Mononuclear cell (primary cell): Measurements from ENCODE around the gene C9orf85. TPM values are rescaled to one million over a fixed set of nuclear protein-coding genes. Genes with fewer than 3 reads are reported as not detected.

Source experiments
- H3K27me3 ChIP-seq: 2 replicates; pipeline ENCODE4 v1.6.0; 2011; ENCODE audit warnings: low read length, control low read depth; ENCODE audit not compliant: insufficient read depth
- H3K4me1 ChIP-seq: 2 replicates; pipeline ENCODE4 v1.5.1; 2011; ENCODE audit warnings: mild to moderate bottlenecking, low read length, control low read depth; ENCODE audit not compliant: insufficient read depth
- H3K4me3 ChIP-seq: 2 replicates; pipeline ENCODE4 v1.5.1; 2011; ENCODE audit warnings: mild to moderate bottlenecking, low read length, moderate library complexity
- H3K9me3 ChIP-seq: 2 replicates; pipeline ENCODE4 v1.5.1; 2011; ENCODE audit warnings: low read depth, mild to moderate bottlenecking, control low read depth, low read length
- total RNA-seq: library from RNA; depleted of rRNA; stranded (reverse); fragments of >200 nt; gene quantifications from one replicate; pipeline ENCODE4 v1.2.3, GENCODE V29; 2012

Gene C9orf85
- total RNA-seq, 1 donor: 7.0 TPM

DNA sequence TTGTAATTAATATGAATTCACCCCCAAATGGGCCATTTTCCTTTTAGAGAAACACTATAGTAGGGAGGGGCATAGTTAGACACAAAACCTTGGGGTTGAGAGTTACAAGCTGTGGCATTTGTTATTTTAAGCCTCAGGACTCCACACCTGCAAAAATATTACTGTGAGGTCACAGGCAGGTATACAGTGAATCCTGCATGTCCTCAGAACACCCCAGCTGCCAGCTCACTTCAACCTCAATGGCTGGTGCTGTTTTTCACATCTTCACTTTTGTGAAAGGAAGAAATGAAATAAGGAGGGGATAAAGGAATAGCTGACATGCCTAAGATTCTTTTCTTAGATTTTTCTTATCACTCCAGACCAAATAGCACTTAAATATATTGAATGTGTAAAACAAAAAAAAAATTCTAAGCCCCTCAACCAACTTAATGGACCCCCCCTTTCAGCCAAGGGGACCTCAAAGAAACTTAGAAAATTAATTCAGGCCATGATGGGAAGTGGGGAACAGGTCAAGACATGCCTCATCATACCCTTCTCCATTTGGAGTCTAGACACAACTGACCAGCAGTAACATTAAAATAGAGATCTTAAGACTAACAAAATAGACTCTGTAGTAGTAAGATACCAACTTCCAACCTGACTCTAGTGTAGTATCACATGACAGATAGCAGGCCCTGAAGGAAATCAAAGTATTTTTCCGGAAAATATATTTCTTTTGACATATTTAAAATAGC, 9.2 kb downstream of the C9orf85 start:
- H3K4me1 ChIP-seq: no peaks in the 10 kb centered on the region
- no peaks in the 10 kb centered on the region for H3K9me3 ChIP-seq
- no peak overlapping the region for H3K4me3 ChIP-seq
- H3K27me3 ChIP-seq: no peaks in the 10 kb centered on the region

DNA sequence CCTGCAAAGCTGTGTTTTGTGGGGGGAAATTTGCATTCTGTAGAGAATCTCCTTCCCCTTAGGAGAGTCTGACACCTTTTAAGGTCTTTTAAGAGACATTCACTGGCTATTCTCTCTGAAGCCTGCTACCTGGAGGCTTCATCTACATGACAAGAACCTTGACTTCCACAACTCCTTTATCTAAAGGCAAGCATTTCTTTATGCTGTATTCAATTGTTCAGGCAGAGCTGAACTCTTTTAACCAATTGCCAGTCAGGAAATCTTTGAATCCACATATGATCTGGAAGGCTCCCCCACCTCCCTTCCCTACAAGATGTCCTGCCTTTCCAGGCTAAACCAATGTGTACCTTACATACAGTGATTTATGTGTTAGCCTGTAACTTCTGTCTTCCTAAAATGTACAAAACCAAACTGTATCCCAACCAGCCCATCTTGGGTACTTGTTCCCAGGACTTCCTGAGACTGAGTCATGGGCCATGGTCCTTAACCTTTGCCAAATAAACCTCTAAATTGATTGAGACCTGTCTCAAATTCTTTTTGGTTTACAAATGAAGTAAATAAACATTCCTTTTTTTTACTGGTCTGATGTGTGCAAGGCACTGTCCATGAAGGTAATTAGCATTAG, 9.9 kb downstream of the C9orf85 start:
- no peaks in the 10 kb centered on the region for H3K27me3 ChIP-seq
- no peaks in the 10 kb centered on the region for H3K9me3 ChIP-seq

DNA sequence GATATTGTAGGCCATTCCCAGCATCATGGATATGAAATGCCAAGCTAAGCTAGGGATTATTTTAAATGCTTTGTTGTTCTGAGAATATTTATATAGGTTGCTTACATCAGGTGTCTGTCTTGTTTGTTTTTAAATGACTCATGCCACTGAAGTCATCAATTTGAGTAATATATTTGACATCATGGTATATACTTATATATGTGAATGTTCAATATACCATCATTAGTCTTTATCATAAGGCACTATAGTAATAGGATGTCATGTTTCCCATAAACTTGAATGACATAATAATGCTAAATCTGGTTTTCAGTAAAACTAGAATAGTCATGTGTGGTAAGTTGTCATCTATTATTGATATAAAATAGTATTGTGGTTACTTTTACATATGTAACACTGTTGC, 13.1 kb downstream of the C9orf85 start:
- no peaks in the 10 kb centered on the region for H3K27me3 ChIP-seq
- no peaks in the 10 kb centered on the region for H3K9me3 ChIP-seq
- H3K4me1 ChIP-seq: no peaks in the 10 kb centered on the region
- H3K4me3 ChIP-seq: no peak overlapping the region

More for the DNA sequence above, 9.9 kb downstream of the C9orf85 start:
- H3K4me1 ChIP-seq: no peaks in the 10 kb centered on the region
- no peak overlapping the region for H3K4me3 ChIP-seq

DNA sequence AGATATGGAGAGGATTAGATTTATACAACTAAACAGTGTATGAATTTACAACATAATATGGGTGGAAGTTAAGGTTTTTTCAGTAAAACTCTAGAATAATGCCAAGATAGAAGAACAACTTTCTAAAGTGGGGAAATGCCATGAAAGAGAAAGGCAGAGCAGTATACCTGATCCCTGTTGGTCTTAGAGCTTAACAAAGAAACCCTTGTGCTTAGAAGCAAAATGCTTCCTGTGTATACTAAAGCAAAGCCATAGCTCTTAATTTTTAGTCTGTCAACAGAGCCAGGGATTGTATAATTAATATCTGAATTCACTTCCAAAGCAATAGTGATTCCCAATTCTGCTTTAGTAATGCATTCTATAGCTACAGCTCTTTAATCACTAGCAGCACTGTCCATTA, 14.4 kb downstream of the C9orf85 start:
- Histone ChIP-seq H3K27me3 (no peaks in the 10 kb centered on the region), H3K4me3 (no peak overlapping the region), H3K4me1 (no peaks in the 10 kb centered on the region), H3K9me3 (no peaks in the 10 kb centered on the region)

DNA sequence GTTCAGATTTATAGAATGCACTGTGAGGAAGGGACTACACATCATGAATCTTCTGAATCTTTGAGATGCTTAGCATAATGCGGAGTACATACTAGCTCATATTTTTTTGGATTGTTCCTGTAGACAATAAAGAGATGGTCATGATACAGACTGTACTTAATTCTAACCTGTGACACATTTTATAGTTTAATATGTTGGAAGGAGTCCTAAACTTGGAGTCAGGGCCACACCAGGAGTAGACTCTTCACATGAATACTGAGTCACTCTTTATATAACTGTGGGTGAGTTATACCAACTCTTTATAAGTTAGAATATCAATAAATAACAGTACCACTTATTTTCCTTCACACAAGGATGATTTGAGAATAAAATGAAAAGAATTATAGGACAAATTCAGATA, 16.9 kb downstream of the C9orf85 start:
- H3K4me3 ChIP-seq: no peak overlapping the region
- H3K4me1 ChIP-seq: no peaks in the 10 kb centered on the region
- H3K27me3 ChIP-seq: no peaks in the 10 kb centered on the region
- H3K9me3 ChIP-seq: no peaks in the 10 kb centered on the region

DNA sequence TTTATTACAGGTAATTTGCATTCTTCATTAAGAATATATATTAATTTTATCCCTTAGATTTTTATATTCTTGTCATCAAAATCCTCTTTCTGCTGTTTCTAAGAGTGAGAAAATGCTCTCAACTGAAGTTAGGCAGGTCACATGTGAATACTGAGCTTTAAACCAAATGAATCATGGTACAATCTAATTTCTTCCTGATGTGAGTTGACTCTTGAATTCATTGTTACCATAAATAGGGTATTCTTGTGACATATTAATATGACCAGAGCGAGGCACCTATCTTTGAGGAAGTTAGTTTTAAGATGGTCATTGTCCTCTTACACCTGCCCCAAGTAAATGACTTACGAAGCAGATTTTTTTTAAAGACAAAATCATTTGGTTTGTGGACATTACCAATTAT, 17.4 kb downstream of the C9orf85 start:
- no peak overlapping the region for H3K4me3 ChIP-seq
- H3K4me1 ChIP-seq: no peaks in the 10 kb centered on the region
- H3K9me3 ChIP-seq: no peaks in the 10 kb centered on the region
- H3K27me3 ChIP-seq: no peaks in the 10 kb centered on the region

DNA sequence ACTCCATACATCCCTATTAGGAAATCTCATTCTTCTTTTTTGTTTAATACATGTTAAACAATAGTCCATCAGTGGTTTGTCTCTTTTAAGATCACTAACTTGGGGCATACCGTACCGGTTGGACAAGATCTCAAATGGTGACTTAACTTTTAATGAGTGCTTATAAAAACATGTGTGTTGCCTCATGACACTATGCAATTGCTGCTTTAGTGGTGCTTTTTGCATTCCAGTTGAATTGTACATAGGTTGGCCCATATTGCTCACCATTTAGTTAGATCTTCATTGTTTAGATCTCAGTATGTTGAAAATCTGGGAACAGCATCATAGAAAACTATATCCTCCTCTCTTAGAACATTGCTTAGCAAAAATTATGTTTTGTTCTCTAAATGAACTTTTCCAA, 17.8 kb downstream of the C9orf85 start:
- Histone ChIP-seq H3K9me3 (no peaks in the 10 kb centered on the region), H3K4me1 (no peaks in the 10 kb centered on the region), H3K27me3 (no peaks in the 10 kb centered on the region), H3K4me3 (no peak overlapping the region)

DNA sequence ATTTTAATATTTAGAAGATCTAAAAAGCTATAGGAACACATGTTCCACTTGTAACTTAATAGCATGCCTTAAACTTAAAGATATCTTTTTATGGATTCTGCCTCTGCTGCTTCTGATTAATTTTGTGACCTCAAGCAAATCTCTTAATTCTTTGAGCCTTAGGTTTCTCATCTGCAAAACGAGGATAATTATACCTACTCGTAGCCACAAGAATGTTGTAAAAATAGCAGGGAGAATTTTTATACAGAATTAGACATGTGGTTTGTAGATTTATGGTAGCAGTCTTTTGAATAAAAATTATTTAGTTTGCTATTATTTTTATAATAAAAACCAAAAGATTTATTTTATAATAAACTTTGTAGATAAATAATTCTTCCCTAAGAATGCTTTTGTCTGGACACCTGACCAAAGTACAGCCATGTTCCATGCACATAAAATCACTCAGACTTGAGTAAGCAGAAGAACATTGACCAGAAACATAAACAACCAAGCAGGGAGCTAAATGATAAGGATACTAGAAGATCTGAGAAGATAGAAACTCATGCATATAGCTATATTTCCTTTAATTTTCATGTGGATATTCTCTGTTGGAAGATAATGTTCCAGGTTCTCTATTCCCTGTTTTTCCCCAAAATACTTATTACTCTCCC, 18.5 kb downstream of the C9orf85 start:
- Histone ChIP-seq H3K27me3 (no peaks in the 10 kb centered on the region), H3K4me1 (no peaks in the 10 kb centered on the region), H3K4me3 (no peak overlapping the region), H3K9me3 (no peaks in the 10 kb centered on the region)

DNA sequence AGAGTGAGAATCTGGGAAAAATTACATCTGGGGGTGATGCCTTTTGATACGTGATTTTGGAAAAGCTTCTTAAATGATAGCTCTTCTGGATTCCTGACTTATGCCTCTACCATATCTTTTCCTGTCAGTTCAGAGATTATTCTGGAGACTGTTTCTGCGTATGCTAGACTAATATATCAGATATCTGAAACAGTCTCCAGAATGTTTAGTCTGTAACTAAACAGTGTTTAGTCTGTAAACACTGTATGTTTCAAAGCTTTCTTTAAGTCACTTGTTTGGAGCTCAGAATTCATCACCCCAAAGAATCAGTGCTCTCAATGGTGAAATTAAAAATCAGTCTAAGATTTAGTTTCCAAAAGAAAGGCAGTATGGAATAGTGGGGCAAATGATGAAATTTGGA, 19.7 kb downstream of the C9orf85 start:
- Histone ChIP-seq H3K4me1 (no peaks in the 10 kb centered on the region), H3K4me3 (no peak overlapping the region), H3K9me3 (no peaks in the 10 kb centered on the region), H3K27me3 (no peaks in the 10 kb centered on the region)

DNA sequence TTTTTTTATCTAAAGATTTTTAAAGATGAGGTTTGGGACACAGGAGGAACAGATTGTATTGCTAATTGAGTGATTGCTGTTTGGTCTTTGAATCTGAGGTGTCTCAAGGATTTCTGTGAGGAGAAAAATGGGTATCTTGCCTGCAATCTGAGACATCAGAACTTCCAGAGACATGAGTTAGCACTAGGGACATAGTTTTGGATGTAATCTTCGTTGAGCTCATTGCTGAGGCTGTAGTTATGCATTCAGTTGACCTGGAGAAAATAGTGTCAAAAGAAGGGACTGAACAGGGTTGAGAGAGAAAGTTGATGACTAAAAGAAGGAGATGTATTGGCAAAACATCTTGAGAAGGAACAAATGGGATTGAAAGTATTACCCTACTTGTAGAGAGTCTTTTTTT, 24.6 kb downstream of the C9orf85 start:
- H3K4me3 ChIP-seq: no peak overlapping the region
- H3K4me1 ChIP-seq: no peaks in the 10 kb centered on the region
- H3K9me3 ChIP-seq: no peaks in the 10 kb centered on the region
- H3K27me3 ChIP-seq: no peaks in the 10 kb centered on the region

DNA sequence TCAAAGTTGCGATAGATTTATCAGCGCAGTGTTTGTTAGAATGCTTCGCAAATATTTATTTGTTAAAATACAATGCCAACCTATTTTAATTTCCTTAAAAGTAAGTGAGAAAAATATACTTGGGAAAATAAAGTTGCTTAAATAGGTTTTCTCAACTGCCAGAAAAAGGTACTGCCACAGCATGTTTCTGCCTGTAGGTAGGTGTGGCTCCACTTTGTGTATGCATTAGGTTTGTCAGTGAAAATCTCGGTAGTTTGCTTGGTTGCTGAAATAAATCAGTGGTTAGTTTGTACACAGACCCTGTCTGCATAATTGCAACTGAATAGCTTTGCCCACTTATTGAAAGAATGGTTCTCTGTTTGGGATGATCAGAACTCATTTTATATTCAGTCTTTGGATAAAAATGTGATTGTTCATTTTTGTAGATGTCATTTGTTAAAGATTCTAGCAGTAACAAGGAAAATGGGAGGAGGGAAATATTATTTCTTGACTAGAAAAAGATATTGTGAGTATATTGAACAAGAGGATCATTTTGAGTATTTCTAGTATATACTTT, 25.7 kb downstream of the C9orf85 start:
- no peaks in the 10 kb centered on the region for H3K27me3 ChIP-seq
- H3K9me3 ChIP-seq: no peaks in the 10 kb centered on the region
- H3K4me1 ChIP-seq: no peaks in the 10 kb centered on the region
- H3K4me3 ChIP-seq: no peak overlapping the region

DNA sequence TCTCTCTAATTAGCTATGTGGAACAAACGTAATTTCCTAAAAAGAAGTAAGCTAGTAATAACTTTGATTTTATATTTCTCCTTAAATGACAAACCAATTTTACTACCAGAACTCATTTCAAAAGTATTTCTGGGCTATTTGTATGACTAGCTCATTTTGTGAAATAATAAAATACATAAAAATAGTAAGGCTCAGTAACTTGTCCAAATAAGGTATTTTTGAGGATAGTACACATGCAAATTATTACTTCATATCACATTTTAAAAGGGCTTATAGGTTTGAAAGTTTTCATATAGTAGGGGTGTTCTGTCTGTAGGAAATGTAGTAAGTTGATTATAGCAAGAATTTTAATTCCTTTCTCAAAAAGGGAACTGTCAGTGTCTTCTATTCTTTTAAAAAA, 26.5 kb downstream of the C9orf85 start:
- Histone ChIP-seq H3K9me3 (no peaks in the 10 kb centered on the region), H3K27me3 (no peaks in the 10 kb centered on the region), H3K4me3 (no peak overlapping the region), H3K4me1 (no peaks in the 10 kb centered on the region)

DNA sequence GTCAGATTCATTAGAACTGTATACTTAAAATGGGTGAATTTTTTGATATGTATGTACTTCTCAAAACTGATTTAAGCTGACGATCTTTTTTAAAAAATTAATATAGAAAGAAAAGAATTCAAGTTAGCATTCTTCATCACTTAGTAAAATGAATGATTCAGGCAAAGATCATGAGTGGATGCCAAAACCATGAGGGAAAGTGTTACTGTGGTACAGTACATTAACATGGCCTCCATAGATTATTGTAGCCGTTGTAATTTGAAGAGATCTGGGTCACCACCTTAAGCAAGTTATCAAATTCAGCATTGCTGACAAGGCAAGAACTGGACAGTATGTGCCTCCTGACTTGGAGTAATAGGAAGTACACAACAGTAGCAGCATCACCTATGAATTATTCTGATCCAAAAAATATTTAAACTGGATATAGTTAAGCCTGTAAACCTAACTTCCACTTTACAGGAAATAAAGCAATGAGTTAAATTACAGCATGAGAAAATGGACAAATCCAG, 29.7 kb downstream of the C9orf85 start:
- no peaks in the 10 kb centered on the region for H3K4me1 ChIP-seq
- no peak overlapping the region for H3K4me3 ChIP-seq
- no peaks in the 10 kb centered on the region for H3K27me3 ChIP-seq
- H3K9me3 ChIP-seq: no peaks in the 10 kb centered on the region

DNA sequence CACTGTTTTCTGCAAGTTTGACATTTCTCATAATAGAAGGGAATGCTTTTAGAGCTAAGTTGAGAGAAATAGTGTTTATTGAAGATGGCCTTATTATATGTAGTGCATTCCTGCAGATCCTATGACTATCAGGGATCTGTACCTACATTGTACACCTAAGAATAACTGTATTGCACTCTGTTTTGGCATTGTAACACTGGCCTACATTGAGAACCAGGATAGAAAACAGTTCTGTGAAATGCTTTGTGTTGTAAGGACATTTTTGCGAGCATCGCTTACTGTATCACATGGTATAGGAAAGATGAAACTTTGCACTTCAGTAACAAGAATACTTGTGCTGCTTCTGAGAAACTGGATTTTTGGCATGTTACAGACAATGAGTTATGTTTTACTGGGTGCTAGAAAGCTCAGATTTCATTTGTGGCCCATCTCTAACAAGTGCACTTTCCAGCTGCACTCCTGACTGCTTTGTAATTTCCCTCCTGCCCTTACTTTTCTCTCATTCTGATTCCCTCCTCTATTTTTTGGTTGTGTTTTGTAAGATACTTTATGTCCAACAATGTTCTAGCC, 30.6 kb downstream of the C9orf85 start:
- H3K9me3 ChIP-seq: no peaks in the 10 kb centered on the region
- H3K4me1 ChIP-seq: no peaks in the 10 kb centered on the region
- no peaks in the 10 kb centered on the region for H3K27me3 ChIP-seq
- no peak overlapping the region for H3K4me3 ChIP-seq

DNA sequence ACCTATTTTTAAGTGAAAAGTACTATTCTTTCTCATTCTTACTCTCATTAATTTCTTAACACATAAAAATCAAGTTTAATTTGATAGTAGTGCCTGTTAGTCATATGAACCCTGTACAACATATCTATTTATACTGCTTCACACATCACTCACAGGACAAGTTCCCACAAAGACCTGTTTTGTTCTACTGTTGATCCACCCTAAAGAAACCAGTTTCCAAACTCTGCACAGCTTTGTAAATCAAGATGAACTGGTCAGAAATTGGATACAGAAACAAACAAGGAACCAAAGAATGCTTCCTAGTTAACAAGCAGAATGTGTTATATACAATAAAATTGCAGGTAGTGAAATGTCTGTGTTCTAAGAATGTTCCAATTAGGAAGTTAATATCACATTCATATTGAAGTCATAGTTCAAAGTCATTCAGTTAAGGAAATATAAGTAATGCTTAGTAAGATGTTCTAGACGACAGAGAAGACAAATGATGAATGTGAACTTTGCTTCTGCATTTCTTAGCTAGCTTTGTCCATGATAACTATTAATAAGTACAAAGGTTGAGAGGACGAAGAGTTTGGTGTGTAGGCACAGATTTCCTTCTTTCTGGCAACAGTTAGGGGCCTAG, 33.4 kb downstream of the C9orf85 start:
- Histone ChIP-seq H3K27me3 (no peaks in the 10 kb centered on the region), H3K4me1 (no peaks in the 10 kb centered on the region), H3K9me3 (no peaks in the 10 kb centered on the region), H3K4me3 (no peak overlapping the region)
